Measurements from ENCODE around the gene CGB5.
A peak's percentile ranks its signal among the peaks of the same experiment; 100 is the strongest.
"Not testable (repeated sequence)": the region's sequence is repeated elsewhere in the genome, so short reads cannot be mapped to it uniquely, and the experiment has no call there.

CGB5 gene

GRCh38 chr19:49057636-49058234 is 14.1 kb downstream of the CGB5 start, which contains the start of gene CGB7:
Gene CGB7 (minus strand): TSS chr19:49057749. CDS start chr19:49055375, 2,374 bp downstream.
- DNase-seq (ENCODE audit: low spot score): peak; percentile 69

- DNase-seq (ENCODE audit: low spot score): no peak
Observed at GRCh38 chr19:49058562-49058961, 14.9 kb downstream of the CGB5 start.

- no peak for DNase-seq (ENCODE audit: low spot score)
Observed at GRCh38 chr19:49059053-49059452, 15.4 kb downstream of the CGB5 start.

- no peak for DNase-seq (ENCODE audit: low spot score)
Observed at GRCh38 chr19:49061000-49061399, 17.4 kb downstream of the CGB5 start.

GRCh38 chr19:49061445-49061844 is 17.8 kb downstream of the CGB5 start:
- no peak for DNase-seq (ENCODE audit: low spot score)

GRCh38 chr19:49064029-49064629 is 20.5 kb downstream of the CGB5 start:
- DNase-seq (ENCODE audit: low spot score): no peak

- DNase-seq (ENCODE audit: low spot score): no peak
Observed at GRCh38 chr19:49064768-49065611, 21.3 kb downstream of the CGB5 start, which contains the start of gene NTF4. Gene NTF4 (minus strand): TSS chr19:49064818. CDS start chr19:49061997, 2,821 bp downstream.

- no peak for DNase-seq (ENCODE audit: low spot score)
Observed at GRCh38 chr19:49065905-49066512, 22.4 kb downstream of the CGB5 start.

GRCh38 chr19:49067554-49067953 is 23.9 kb downstream of the CGB5 start:
- DNase-seq (ENCODE audit: low spot score): no peak

- DNase-seq (ENCODE audit: low spot score): no peak
Observed at GRCh38 chr19:49069026-49069425, 25.4 kb downstream of the CGB5 start.

GRCh38 chr19:49070416-49070815 is 26.8 kb downstream of the CGB5 start:
- DNase-seq (ENCODE audit: low spot score): no peak

GRCh38 chr19:49071860-49072547 is 28.4 kb downstream of the CGB5 start:
- DNase-seq (ENCODE audit: low spot score): no peak

- DNase-seq (ENCODE audit: low spot score): no peak
Observed at GRCh38 chr19:49073514-49074378, 30.1 kb downstream of the CGB5 start.

GRCh38 chr19:49074869-49075268 is 31.2 kb downstream of the CGB5 start:
- DNase-seq (ENCODE audit: low spot score): not testable (repeated sequence)

GRCh38 chr19:49080392-49080791 is 36.7 kb downstream of the CGB5 start:
- no peak for DNase-seq (ENCODE audit: low spot score)

GRCh38 chr19:49081273-49081672 is 37.6 kb downstream of the CGB5 start:
- DNase-seq (ENCODE audit: low spot score): no peak

- DNase-seq (ENCODE audit: low spot score): no peak
Observed at GRCh38 chr19:49084206-49085019, 40.8 kb downstream of the CGB5 start.

- DNase-seq (ENCODE audit: low spot score): peak; percentile 100
Observed at GRCh38 chr19:49085020-49085867, 41.6 kb downstream of the CGB5 start, which contains the start of gene SNRNP70. Gene SNRNP70 (plus strand): TSS chr19:49085451. CDS start chr19:49086415, 964 bp downstream.

- no peak for DNase-seq (ENCODE audit: low spot score)
Observed at GRCh38 chr19:49085868-49086232, 42.2 kb downstream of the CGB5 start.

All from COLO829 (cell line).